Stimulated activated effector memory CD8-positive, alpha-beta T cell treated with anti-CD3 and anti-CD28 coated beads, Interleukin-12 subunit alpha, Interleukin-12 subunit beta, amount 100 ng/mL, for 72 hours (primary cell): ENCODE measurements around the gene SRRD.
"Not testable (repeated sequence)": the region's sequence is repeated elsewhere in the genome, so short reads cannot be mapped to it uniquely, and the experiment has no call there.

Source experiments
- ATAC-seq: fragments of 150-1000 bp; cut with Tn5 transposase; 2 replicates; pipeline ENCODE4 v1.10.0; 2021
- DNase-seq, 2 donors: peaks; one replicate each; pipeline ENCODE4 v3.0.0; 2021 to 2022; ENCODE audit warnings: low spot score in 2 of 2
- H3K27ac Mint-ChIP-seq: one replicate; pipeline ENCODE4 v1.8.0; 2022; ENCODE audit warnings: mild to moderate bottlenecking, mixed read lengths
- H3K36me3 Mint-ChIP-seq: one replicate; pipeline ENCODE4 v1.8.0; 2022; ENCODE audit warnings: mild to moderate bottlenecking, mixed read lengths
- H3K4me1 Mint-ChIP-seq: one replicate; pipeline ENCODE4 v1.8.0; 2022; ENCODE audit warnings: mixed read lengths
- H3K4me3 Mint-ChIP-seq: one replicate; pipeline ENCODE4 v1.8.0; 2022; ENCODE audit warnings: mild to moderate bottlenecking, mixed read lengths
- H3K9me3 Mint-ChIP-seq: one replicate; pipeline ENCODE4 v1.8.0; 2022; ENCODE audit warnings: mixed read lengths

The SRRD gene

GRCh38 chr22:26516503-26516902 lies 32.8 kb downstream of the SRRD start:
- Mint-ChIP-seq H3K4me1 (peaks cover 24% of the 10 kb centered on the region), H3K4me3 (no peak overlapping the region), H3K36me3 (peaks cover 6% of the 10 kb centered on the region), H3K9me3 (no peaks in the 10 kb centered on the region), H3K27ac (no peak overlapping the region)
- ATAC-seq (peak; percentile 56), DNase-seq (no peak)

GRCh38 chr22:26517429-26517828 lies 33.8 kb downstream of the SRRD start:
- DNase-seq (no peak), ATAC-seq (no peak)
- H3K27ac Mint-ChIP-seq = no peak overlapping the region
- no peak overlapping the region for H3K4me3 Mint-ChIP-seq
- H3K4me1 Mint-ChIP-seq = peaks cover 18% of the 10 kb centered on the region
- H3K9me3 Mint-ChIP-seq = no peaks in the 10 kb centered on the region
- peaks cover 5% of the 10 kb centered on the region for H3K36me3 Mint-ChIP-seq

GRCh38 chr22:26522012-26522411 lies 38.3 kb downstream of the SRRD start:
- Mint-ChIP-seq H3K9me3 (no peaks in the 10 kb centered on the region), H3K36me3 (peaks cover 44% of the 10 kb centered on the region), H3K27ac (peak overlapping the region; percentile 14), H3K4me1 (no peaks in the 10 kb centered on the region), H3K4me3 (no peak overlapping the region)
- DNase-seq (no peak), ATAC-seq (no peak)

DNA sequence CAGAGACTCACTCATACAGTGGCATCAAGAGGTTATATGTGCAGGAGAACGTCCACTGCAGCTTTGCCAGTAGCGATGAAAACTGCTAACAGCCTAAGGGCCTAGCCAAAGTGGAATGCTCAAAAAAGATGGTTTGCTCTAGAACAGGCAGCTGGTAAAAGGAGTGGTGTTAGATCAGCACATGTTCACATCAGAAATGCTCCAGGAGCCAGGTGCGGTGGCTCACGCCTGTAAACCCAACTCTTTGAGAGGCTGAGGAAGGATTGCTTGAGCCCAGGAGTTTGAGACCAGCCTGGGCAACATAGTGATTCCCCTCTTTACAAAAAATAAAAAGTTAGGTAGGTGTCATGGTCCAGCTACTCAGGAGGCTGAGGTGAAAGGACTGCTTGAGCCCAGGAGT lies 38.9 kb downstream of the SRRD start:
- no peak for ATAC-seq
- no peak overlapping the region for H3K27ac Mint-ChIP-seq
- H3K36me3 Mint-ChIP-seq = peaks cover 50% of the 10 kb centered on the region
- no peak for DNase-seq
- H3K9me3 Mint-ChIP-seq = no peaks in the 10 kb centered on the region
- no peak overlapping the region for H3K4me3 Mint-ChIP-seq
- no peaks in the 10 kb centered on the region for H3K4me1 Mint-ChIP-seq

GRCh38 chr22:26524870-26525269 lies 41.2 kb downstream of the SRRD start:
- Mint-ChIP-seq H3K9me3 (no peaks in the 10 kb centered on the region), H3K36me3 (peaks cover 72% of the 10 kb centered on the region), H3K4me1 (no peaks in the 10 kb centered on the region), H3K4me3 (no peak overlapping the region), H3K27ac (no peak overlapping the region)
- no peak for ATAC-seq
- DNase-seq = no peak

DNA sequence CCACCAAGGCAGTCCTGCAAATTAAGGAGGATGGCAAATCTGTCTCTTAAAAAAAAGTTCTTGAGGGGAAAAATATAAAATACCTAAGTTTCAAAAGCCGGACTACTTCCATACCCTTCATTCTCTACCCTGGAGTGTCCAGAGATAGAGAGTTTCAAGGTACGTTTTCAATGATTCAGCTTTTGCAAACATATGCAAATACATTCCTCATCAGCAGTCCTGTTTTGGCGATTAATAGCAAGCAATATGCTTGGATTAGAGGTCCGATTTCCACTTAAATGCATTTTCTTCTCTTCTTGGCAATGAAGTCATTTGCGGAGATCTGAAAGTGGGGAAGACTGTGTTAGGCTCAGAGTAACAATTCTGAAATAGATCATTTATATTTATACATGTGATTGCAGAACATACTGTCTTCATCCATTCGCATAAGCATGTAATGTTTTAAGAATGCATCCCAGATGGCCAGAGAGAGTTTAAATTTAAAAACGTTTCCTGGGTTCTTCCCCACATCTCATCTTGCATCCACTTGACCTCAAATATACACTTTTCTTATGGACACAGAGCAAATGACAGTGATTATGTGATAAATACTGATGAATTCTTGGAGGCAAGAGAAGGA lies 42.4 kb downstream of the SRRD start:
- Mint-ChIP-seq H3K4me3 (no peak overlapping the region), H3K9me3 (no peaks in the 10 kb centered on the region), H3K4me1 (no peaks in the 10 kb centered on the region), H3K27ac (peak overlapping the region; percentile 54), H3K36me3 (peaks cover 84% of the 10 kb centered on the region)
- ATAC-seq (no peak), DNase-seq (no peak)

DNA sequence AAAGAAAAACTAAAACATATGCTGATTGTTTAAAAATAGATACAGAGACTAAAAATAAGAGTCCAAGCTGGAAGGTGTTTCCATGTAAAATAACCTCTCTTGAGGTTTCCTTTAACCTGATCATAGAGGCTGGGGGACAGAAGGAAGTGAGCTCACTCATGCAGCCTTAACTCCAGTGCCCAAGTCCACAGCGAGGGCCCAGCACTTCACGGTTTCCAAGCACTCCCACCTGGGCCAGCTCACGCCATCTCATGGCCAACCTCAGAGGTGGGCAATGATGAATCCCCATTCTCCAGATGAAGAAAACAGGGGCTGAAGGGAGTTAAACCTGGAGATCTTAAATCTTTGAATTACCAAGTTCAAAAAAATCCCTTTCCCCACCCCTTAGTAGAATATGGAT lies 43.5 kb downstream of the SRRD start:
- Mint-ChIP-seq H3K9me3 (no peaks in the 10 kb centered on the region), H3K27ac (peak overlapping the region; percentile 54), H3K36me3 (peaks cover 94% of the 10 kb centered on the region), H3K4me1 (no peaks in the 10 kb centered on the region), H3K4me3 (no peak overlapping the region)
- no peak for ATAC-seq
- DNase-seq = no peak

GRCh38 chr22:26527574-26528465 lies 44.1 kb downstream of the SRRD start:
- Mint-ChIP-seq H3K4me3 (no peak overlapping the region), H3K36me3 (peaks cover 94% of the 10 kb centered on the region), H3K9me3 (no peaks in the 10 kb centered on the region), H3K27ac (peak overlapping the region; percentile 46), H3K4me1 (peaks cover 4% of the 10 kb centered on the region)
- no peak for DNase-seq
- no peak for ATAC-seq

GRCh38 chr22:26528518-26528917 lies 44.8 kb downstream of the SRRD start:
- H3K4me3 Mint-ChIP-seq, DNase-seq, ATAC-seq, H3K9me3 Mint-ChIP-seq, H3K4me1 Mint-ChIP-seq: not testable (repeated sequence)
- H3K36me3 Mint-ChIP-seq = peaks cover 94% of the 10 kb centered on the region
- H3K27ac Mint-ChIP-seq = peak overlapping the region; percentile 85

DNA sequence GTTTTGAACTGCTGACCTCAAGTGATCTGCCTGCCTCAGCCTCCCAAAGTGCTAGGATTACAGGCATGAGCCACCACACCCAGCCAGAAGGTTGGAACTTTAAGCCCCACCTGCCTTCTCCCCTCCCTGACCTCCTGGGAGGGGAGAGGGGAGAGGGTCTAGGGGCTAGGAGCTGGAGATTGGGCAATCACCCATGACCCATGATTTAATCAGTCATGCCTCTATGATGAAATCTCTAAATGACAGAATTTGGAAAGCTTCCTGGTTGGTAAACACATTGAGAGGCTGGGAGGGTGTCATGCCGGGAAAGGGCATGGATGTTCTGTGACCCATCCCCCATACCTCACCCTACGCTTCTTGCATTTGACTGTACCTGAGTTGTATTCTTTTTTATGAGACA lies 45.7 kb downstream of the SRRD start:
- H3K9me3 Mint-ChIP-seq = no peaks in the 10 kb centered on the region
- peaks cover 93% of the 10 kb centered on the region for H3K36me3 Mint-ChIP-seq
- DNase-seq = no peak
- no peak for ATAC-seq
- peak overlapping the region; percentile 85 for H3K27ac Mint-ChIP-seq
- no peak overlapping the region for H3K4me3 Mint-ChIP-seq
- H3K4me1 Mint-ChIP-seq = peaks cover 6% of the 10 kb centered on the region

DNA sequence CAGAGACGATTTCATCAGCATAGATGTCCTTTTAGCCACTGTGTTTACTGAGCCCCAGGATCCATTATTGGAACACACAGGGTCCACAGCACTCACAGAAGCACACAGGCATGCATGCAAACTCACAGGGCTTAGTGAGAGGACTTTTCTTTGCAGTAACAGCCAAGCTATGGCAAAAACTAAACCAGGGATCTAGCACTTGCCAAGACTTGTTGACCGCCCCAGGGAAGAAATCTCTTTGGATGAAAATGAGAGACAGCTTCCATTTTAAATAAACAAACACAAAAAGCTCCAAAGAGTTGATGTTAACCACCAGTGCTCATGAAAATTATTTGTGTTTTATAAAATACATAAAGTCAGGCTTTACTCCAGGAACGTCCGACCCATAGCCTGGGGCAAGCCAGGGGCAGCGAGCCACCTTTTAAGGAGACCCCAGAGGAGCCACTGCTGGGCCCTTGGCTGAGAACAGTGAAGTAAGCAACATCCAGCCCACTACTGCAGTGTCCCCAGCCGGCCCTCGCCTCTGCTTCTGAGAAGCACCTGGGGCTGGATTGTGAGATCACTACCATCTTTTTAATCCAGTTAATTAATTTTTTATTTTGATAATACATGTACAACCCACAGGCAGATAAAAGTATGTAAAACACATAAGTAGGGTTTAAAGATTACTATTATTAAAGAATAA lies 50.6 kb downstream of the SRRD start:
- Mint-ChIP-seq H3K27ac (peak overlapping the region; percentile 45), H3K4me3 (no peak overlapping the region), H3K36me3 (peaks cover 98% of the 10 kb centered on the region), H3K4me1 (peaks cover 13% of the 10 kb centered on the region), H3K9me3 (no peaks in the 10 kb centered on the region)
- DNase-seq (no peak), ATAC-seq (no peak)

GRCh38 chr22:26534874-26535602 lies 51.4 kb downstream of the SRRD start:
- H3K27ac Mint-ChIP-seq = peak overlapping the region; percentile 77
- peaks cover 13% of the 10 kb centered on the region for H3K4me1 Mint-ChIP-seq
- peaks cover 98% of the 10 kb centered on the region for H3K36me3 Mint-ChIP-seq
- DNase-seq (no peak), ATAC-seq (no peak)
- no peaks in the 10 kb centered on the region for H3K9me3 Mint-ChIP-seq
- no peak overlapping the region for H3K4me3 Mint-ChIP-seq

DNA sequence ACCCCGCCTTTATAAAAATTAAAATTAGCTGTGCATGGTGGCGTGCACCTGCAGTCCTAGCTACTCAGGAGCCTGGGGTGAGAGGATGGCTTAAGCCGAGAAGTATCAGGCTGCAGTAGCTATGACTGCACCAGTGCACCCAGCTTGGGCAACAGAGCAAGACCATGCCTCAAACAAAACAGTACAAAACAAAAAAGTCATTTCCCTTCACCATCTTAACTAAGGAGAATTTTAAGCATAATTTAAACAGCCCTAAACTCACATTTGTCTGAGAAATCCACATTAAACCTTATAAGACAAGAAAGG lies 51.9 kb downstream of the SRRD start:
- ATAC-seq (no peak), DNase-seq (no peak)
- Mint-ChIP-seq H3K4me1 (peaks cover 13% of the 10 kb centered on the region), H3K36me3 (peaks cover 98% of the 10 kb centered on the region), H3K4me3 (no peak overlapping the region), H3K27ac (peak overlapping the region; percentile 77), H3K9me3 (no peaks in the 10 kb centered on the region)

- Mint-ChIP-seq H3K4me3 (no peak overlapping the region), H3K27ac (peak overlapping the region; percentile 77), H3K4me1 (peaks cover 13% of the 10 kb centered on the region), H3K36me3 (peaks cover 97% of the 10 kb centered on the region), H3K9me3 (no peaks in the 10 kb centered on the region)
- ATAC-seq = peak; percentile 26
- no peak for DNase-seq
These were observed 52.5 kb downstream of the SRRD start for GRCh38 chr22:26536056-26536761.

DNA sequence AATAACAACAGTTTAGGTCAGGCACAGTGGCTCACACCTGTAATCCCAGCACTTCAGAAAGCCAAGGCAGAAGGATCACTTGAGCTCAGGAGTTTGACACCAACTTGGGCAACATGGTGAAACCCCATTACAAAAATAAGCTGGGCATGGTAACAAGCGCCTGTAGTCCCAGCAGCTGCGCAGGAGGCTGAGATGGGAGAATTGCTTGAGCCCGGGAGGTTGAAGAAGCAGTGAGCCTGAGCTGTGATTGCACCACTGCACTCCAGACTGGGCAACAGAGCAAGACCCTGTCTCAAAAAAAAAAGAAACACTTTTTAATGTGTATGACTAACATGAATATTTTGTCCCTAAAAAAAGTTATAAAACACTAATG lies 53.1 kb downstream of the SRRD start:
- ATAC-seq (no peak), DNase-seq (no peak)
- H3K4me3 Mint-ChIP-seq = no peak overlapping the region
- H3K27ac Mint-ChIP-seq = peak overlapping the region; percentile 77
- no peaks in the 10 kb centered on the region for H3K9me3 Mint-ChIP-seq
- H3K4me1 Mint-ChIP-seq = peaks cover 13% of the 10 kb centered on the region
- peaks cover 97% of the 10 kb centered on the region for H3K36me3 Mint-ChIP-seq
